Activated T-cell treated with anti-CD3 and anti-CD28 coated beads, Interleukin-2, amount 50 U/mL, for 72 hours (primary cell): ENCODE data around the gene GTPBP8. TPM values are rescaled to one million over a fixed set of nuclear protein-coding genes. Genes with fewer than 3 reads are reported as not detected.

Experiments
- ATAC-seq, 2 donors: fragments of 150-1000 bp; cut with Tn5 transposase; replicated peaks in 1 of 2; 2 replicates each; pipeline ENCODE4 v1.10.0; 2021; ENCODE audit warnings: moderate library complexity in 2 of 2, mild to moderate bottlenecking in 1 of 2
- DNase-seq, 2 donors: peaks; one replicate each; pipeline ENCODE4 v3.0.0; 2021 to 2022; ENCODE audit warnings: mixed read lengths in 1 of 2
- H3K27ac Mint-ChIP-seq: one replicate; pipeline ENCODE4 v1.8.0; 2022; ENCODE audit warnings: mild to moderate bottlenecking, moderate library complexity, mixed read lengths
- H3K27me3 Mint-ChIP-seq: one replicate; pipeline ENCODE4 v1.8.0; 2022; ENCODE audit warnings: low read depth, mixed read lengths
- H3K36me3 Mint-ChIP-seq, 2 donors: one replicate each; pipeline ENCODE4 v1.8.0; 2022; ENCODE audit warnings: mixed read lengths in 2 of 2, mild to moderate bottlenecking in 1 of 2; ENCODE audit not compliant: insufficient read depth in 2 of 2
- H3K4me1 Mint-ChIP-seq: one replicate; pipeline ENCODE4 v1.8.0; 2022; ENCODE audit warnings: low read depth, mixed read lengths
- H3K4me3 Mint-ChIP-seq, 2 donors: one replicate each; pipeline ENCODE4 v1.8.0; 2022; ENCODE audit warnings: mild to moderate bottlenecking in 2 of 2, mixed read lengths in 2 of 2, moderate library complexity in 2 of 2
- H3K9me3 Mint-ChIP-seq, 2 donors: one replicate each; pipeline ENCODE4 v1.8.0; 2022; ENCODE audit warnings: mixed read lengths in 2 of 2
- total RNA-seq, 2 donors: library from RNA; stranded (reverse); gene quantifications; one replicate each; pipeline ENCODE4 v1.2.3, GENCODE V29; 2022

The GTPBP8 gene
- total RNA-seq, 2 donors from 2014 or later, result 27.0 to 28.7 TPM

- H3K9me3 Mint-ChIP-seq, result no peaks in the 10 kb centered on the region
- DNase-seq (no peak), ATAC-seq (peak in 1 of 2 donors; percentile 17)
- peak overlapping the region; percentile 96 for H3K27ac Mint-ChIP-seq
- H3K4me3 Mint-ChIP-seq, result peak overlapping the region; percentile 76 to 91
- peaks cover 83% of the 10 kb centered on the region for H3K4me1 Mint-ChIP-seq
- peaks cover 12 to 50% of the 10 kb centered on the region in 2 donors for H3K36me3 Mint-ChIP-seq
- no peaks in the 10 kb centered on the region for H3K27me3 Mint-ChIP-seq
These were observed 15.7 kb downstream of the GTPBP8 start for GRCh38 chr3:113006359-113007056.

GRCh38 chr3:113008117-113008516 is 17.3 kb downstream of the GTPBP8 start:
- no peaks in the 10 kb centered on the region for H3K27me3 Mint-ChIP-seq
- H3K4me3 Mint-ChIP-seq, result peak overlapping the region in 1 of 2 donors; percentile 19
- no peak for ATAC-seq
- H3K4me1 Mint-ChIP-seq, result peaks cover 85% of the 10 kb centered on the region
- H3K27ac Mint-ChIP-seq, result peak overlapping the region; percentile 67
- H3K9me3 Mint-ChIP-seq, result no peaks in the 10 kb centered on the region
- H3K36me3 Mint-ChIP-seq, result peaks cover 18 to 56% of the 10 kb centered on the region in 2 donors
- DNase-seq, result no peak

DNA sequence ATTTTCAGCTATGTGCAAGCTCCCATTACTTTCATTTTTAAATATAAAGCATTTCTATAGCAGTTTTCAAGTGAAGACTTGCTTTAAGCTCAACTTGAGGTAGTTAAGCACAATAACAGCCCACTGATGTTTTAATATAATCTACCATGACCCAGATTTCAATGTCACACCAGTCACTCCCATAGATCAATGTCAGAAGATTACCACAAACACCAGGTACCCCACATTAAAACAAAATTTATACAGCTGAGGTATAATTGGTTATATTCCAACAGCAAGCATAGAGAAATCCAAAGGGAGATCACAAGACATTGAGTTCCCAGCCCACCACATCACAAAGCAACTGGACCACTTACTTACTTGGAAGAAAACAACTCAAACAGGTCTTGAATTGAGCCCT is 22.8 kb downstream of the GTPBP8 start:
- Mint-ChIP-seq H3K27me3 (no peaks in the 10 kb centered on the region), H3K4me1 (peaks cover 76% of the 10 kb centered on the region), H3K9me3 (no peaks in the 10 kb centered on the region), H3K4me3 (peak overlapping the region in 1 of 2 donors; percentile 66), H3K36me3 (peaks cover 21 to 45% of the 10 kb centered on the region in 2 donors), H3K27ac (peak overlapping the region; percentile 95)
- ATAC-seq (no peak), DNase-seq (no peak)

- Mint-ChIP-seq H3K27ac (peak overlapping the region; percentile 98), H3K4me3 (peak overlapping the region; percentile 90 to 98), H3K4me1 (peaks cover 60% of the 10 kb centered on the region), H3K9me3 (no peaks in the 10 kb centered on the region), H3K36me3 (peaks cover 12 to 15% of the 10 kb centered on the region in 2 donors), H3K27me3 (no peaks in the 10 kb centered on the region)
- ATAC-seq (peak in 1 of 2 donors; percentile 17), DNase-seq (peak in 1 of 2 donors; percentile 31)
These were observed 27.9 kb downstream of the GTPBP8 start for GRCh38 chr3:113018536-113019181.

DNA sequence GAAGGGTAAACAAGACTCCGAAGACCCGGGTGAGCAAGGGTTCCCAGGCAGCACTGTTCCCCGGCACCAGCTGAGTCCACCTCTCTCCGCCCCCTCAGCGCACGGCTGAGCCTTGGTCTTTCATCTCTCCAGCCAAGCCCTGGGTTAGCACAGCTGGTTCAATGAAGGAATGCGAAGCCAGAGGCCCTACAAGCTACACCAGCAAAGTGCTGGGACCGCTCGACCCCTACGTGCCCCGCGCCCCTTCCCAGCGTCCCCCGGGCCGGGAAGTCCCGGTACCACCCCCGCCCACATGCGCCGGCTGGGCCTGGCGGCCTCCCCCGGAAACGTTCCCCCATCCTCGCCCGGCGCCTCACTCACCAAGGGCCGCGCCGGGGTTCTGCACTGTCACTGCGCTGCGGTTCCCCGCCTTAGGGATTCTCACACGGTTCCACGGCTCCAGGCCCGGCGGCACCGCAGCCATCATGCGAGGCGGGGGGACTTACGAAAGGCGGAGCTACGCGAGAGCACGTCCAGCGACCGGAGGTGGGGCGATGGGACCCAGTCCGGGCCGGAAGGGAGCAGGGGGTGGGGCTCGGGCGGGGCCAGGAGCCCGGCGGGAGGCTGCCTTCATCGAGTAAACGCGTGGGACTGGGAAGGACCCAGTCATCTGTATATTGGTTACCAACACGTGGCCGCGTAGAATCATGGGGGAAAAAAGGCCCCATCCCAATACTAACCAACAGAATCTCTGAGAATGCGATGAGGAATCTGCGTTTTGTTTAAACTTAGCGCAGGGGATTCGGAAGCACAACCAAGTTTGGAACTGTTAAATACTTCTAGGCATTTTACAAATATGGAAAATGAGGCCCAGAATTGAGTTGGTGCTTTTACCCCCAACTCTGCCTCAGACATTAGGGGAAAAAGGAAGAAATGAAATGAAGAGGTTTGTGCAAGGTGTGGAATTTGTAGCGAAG is 28.7 kb downstream of the GTPBP8 start:
- Mint-ChIP-seq H3K4me1 (peaks cover 56% of the 10 kb centered on the region), H3K27me3 (no peaks in the 10 kb centered on the region), H3K4me3 (peak overlapping the region; percentile 90 to 98), H3K27ac (peak overlapping the region; percentile 98), H3K36me3 (peaks cover 11 to 12% of the 10 kb centered on the region in 2 donors), H3K9me3 (no peaks in the 10 kb centered on the region)
- ATAC-seq, result peak; percentile 92
- DNase-seq, result peak; percentile 86 to 90

GRCh38 chr3:113021471-113021870 is 30.7 kb downstream of the GTPBP8 start:
- DNase-seq (no peak), ATAC-seq (no peak)
- Mint-ChIP-seq H3K36me3 (peaks cover 5 to 8% of the 10 kb centered on the region in 2 donors), H3K9me3 (no peaks in the 10 kb centered on the region), H3K4me1 (peaks cover 42% of the 10 kb centered on the region), H3K27me3 (no peaks in the 10 kb centered on the region), H3K4me3 (no peak overlapping the region), H3K27ac (no peak overlapping the region)

DNA sequence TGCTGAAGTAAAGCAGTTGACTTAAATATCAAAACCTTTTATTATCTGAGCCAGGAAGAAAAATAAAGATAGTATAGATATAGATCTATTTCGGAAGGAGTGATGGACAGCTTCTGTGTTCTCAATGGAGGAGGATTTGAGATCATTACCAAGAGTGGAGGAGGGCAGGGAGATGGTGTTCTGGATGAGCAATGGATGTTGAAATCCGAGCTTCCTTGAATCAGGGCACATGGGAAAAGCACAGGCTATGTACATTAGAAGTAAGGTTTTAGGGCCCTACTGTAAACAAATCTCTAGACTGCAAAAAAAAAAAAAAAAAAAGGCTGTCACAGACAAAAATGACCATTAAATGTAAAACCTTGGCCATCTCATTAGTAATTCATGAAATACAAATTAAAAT is 43.2 kb downstream of the GTPBP8 start:
- Mint-ChIP-seq H3K9me3 (no peaks in the 10 kb centered on the region), H3K4me1 (no peaks in the 10 kb centered on the region), H3K27me3 (no peaks in the 10 kb centered on the region), H3K4me3 (no peak overlapping the region), H3K36me3 (no peaks in the 10 kb centered on the region), H3K27ac (no peak overlapping the region)
- ATAC-seq (no peak), DNase-seq (no peak)

DNA sequence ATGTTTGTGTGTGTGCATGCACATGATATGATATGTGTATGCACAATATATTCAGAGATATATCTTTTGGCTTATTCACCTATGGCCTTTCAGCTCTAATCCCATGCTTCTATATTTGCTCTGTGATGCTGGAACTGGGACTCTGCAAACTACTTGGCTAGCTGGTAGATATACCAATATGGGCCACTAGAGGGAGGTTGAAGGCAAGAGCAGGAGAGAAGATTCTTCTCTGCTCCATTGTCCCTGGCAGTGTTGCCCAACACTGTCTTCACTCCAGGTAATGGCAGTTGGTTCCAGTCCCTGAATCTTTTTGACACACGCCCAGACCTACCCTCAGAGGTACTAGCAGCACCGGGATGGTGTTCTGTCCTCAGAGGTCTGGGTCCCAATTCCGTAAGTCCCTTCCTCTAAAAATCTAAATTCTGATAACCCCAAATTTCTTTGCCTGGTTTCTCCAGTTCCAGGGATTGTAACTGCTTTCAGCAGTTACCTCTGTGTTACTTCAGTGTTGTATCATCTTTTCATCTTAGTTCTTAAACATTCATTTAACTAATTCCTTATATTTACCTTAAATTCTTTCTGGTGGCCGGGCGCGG is 44.7 kb downstream of the GTPBP8 start:
- H3K27me3 Mint-ChIP-seq, result no peaks in the 10 kb centered on the region

GRCh38 chr3:113038328-113038727 is 47.5 kb downstream of the GTPBP8 start:
- H3K9me3 Mint-ChIP-seq, result no peaks in the 10 kb centered on the region
- DNase-seq, result no peak
- ATAC-seq, result no peak
- no peak overlapping the region for H3K4me3 Mint-ChIP-seq
- no peak overlapping the region for H3K27ac Mint-ChIP-seq
- no peaks in the 10 kb centered on the region for H3K4me1 Mint-ChIP-seq
- H3K36me3 Mint-ChIP-seq, result no peaks in the 10 kb centered on the region
- no peaks in the 10 kb centered on the region for H3K27me3 Mint-ChIP-seq

More for the DNA sequence above, 44.7 kb downstream of the GTPBP8 start:
- ATAC-seq (peak; percentile 61 to 62), DNase-seq (peak; percentile 34 to 42)
- Mint-ChIP-seq H3K9me3 (no peaks in the 10 kb centered on the region), H3K36me3 (no peaks in the 10 kb centered on the region), H3K27ac (no peak overlapping the region), H3K4me1 (no peaks in the 10 kb centered on the region), H3K4me3 (no peak overlapping the region)

DNA sequence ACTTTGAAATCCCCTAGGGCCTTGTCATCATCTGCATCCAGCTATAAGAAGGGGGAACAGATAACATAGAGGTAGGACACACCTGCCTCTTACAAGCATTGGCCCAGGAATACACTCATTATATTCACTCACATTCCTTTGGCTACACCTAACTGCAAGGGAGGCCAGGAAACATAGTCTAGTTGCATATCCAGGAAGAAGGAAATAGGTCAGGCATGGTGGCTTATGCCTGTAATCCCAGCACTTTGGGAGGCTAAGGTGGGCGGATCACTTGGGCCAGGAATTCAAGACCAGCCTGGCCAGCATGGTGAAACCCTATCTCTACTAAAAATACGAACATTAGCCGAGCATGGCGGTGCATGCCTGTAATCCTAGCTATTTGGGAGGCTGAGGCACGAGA is 48.8 kb downstream of the GTPBP8 start:
- Mint-ChIP-seq H3K9me3 (no peaks in the 10 kb centered on the region), H3K4me1 (no peaks in the 10 kb centered on the region), H3K4me3 (no peak overlapping the region), H3K27me3 (no peaks in the 10 kb centered on the region), H3K36me3 (no peaks in the 10 kb centered on the region), H3K27ac (no peak overlapping the region)
- DNase-seq (no peak), ATAC-seq (no peak)

- ATAC-seq (no peak), DNase-seq (no peak)
- no peaks in the 10 kb centered on the region for H3K4me1 Mint-ChIP-seq
- no peak overlapping the region for H3K4me3 Mint-ChIP-seq
- peaks cover 0 to 1% of the 10 kb centered on the region in 2 donors for H3K36me3 Mint-ChIP-seq
- no peak overlapping the region for H3K27ac Mint-ChIP-seq
- no peaks in the 10 kb centered on the region for H3K27me3 Mint-ChIP-seq
- H3K9me3 Mint-ChIP-seq, result no peaks in the 10 kb centered on the region
These were observed 49.4 kb downstream of the GTPBP8 start for GRCh38 chr3:113040231-113040630.

DNA sequence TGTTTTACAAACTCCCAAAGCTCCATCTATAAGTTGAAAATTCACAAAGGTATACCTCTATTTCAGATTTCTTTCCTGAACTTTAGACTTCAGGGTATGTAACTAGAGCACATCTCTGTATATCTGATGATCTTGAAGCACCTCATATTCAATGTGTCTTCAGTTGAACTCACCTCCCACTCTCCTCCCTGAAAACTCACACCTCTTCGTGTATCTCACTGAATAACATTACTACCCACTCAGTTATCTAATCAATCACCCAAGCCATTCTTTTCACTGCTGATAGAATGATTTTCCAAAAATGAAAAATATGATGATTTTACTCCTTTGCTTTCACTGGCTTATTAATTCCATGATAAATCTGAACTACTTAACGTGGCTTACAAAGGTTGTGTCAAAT is 52.9 kb downstream of the GTPBP8 start:
- H3K27ac Mint-ChIP-seq, result no peak overlapping the region
- ATAC-seq (no peak), DNase-seq (no peak)
- H3K4me1 Mint-ChIP-seq, result no peaks in the 10 kb centered on the region
- no peaks in the 10 kb centered on the region for H3K9me3 Mint-ChIP-seq
- H3K36me3 Mint-ChIP-seq, result peaks cover 0 to 2% of the 10 kb centered on the region in 2 donors
- H3K4me3 Mint-ChIP-seq, result no peak overlapping the region
- no peaks in the 10 kb centered on the region for H3K27me3 Mint-ChIP-seq
